OCI-LY1 (cell line): ENCODE measurements around the gene PROM2.

Source experiments
- CTCF ChIP-seq: fragments of 200-600 bp; sonication (generic), shearing (Covaris generic); IDR thresholded peaks from 2 replicates; pipeline ENCODE4 v1.5.1; 2017; ENCODE audit warnings: mild to moderate bottlenecking, antibody characterized with exemption, low read length, moderate library complexity, mixed read lengths
- EZH2 ChIP-seq: fragments of 200-600 bp; sonication (generic), shearing (Covaris generic); IDR thresholded peaks from 2 replicates; pipeline ENCODE4 v1.8.0; 2017; ENCODE audit warnings: borderline replicate concordance, mixed run types, mild to moderate bottlenecking, antibody characterized with exemption, low read length, moderate library complexity, mixed read lengths

GRCh38 chr2:95319481-95320343, 45.5 kb downstream of the PROM2 start:
- no peak for TF ChIP-seq EZH2
- TF ChIP-seq CTCF = no peak
